ENCODE results near the gene KIDINS220.

The KIDINS220 gene

GRCh38 chr2:8851811-8852560 lies 14.6 kb upstream of the KIDINS220 start:
- no peak for DNase-seq (ENCODE audit: low read depth)

GRCh38 chr2:8850845-8851487 lies 13.6 kb upstream of the KIDINS220 start:
- DNase-seq (ENCODE audit: low read depth): no peak

GRCh38 chr2:8849327-8849726 lies 11.9 kb upstream of the KIDINS220 start:
- no peak for DNase-seq (ENCODE audit: low read depth)

GRCh38 chr2:8848328-8849100 lies 11.1 kb upstream of the KIDINS220 start:
- no peak for DNase-seq (ENCODE audit: low read depth)

GRCh38 chr2:8847400-8847799 lies 10.0 kb upstream of the KIDINS220 start:
- DNase-seq (ENCODE audit: low read depth): no peak

- DNase-seq (ENCODE audit: low read depth): no peak
These were observed 4.5 kb upstream of the KIDINS220 start for GRCh38 chr2:8841932-8842331.

- DNase-seq (ENCODE audit: low read depth): no peak
These were observed 3.2 kb upstream of the KIDINS220 start for GRCh38 chr2:8840475-8841091.

- no peak for DNase-seq (ENCODE audit: low read depth)
These were observed 2.0 kb upstream of the KIDINS220 start for GRCh38 chr2:8839189-8839965.

- no peak for DNase-seq (ENCODE audit: low read depth)
These were observed 355 bp upstream of the KIDINS220 start for GRCh38 chr2:8837795-8838140.

- DNase-seq (ENCODE audit: low read depth): no peak
These were observed 2.1 kb downstream of the KIDINS220 start for GRCh38 chr2:8835279-8835678.

GRCh38 chr2:8833853-8834252 lies 3.6 kb downstream of the KIDINS220 start:
- DNase-seq (ENCODE audit: low read depth): no peak

- no peak for DNase-seq (ENCODE audit: low read depth)
These were observed 5.9 kb downstream of the KIDINS220 start for GRCh38 chr2:8831516-8831915.

GRCh38 chr2:8827729-8828128 lies 9.7 kb downstream of the KIDINS220 start:
- no peak for DNase-seq (ENCODE audit: low read depth)

- no peak for DNase-seq (ENCODE audit: low read depth)
These were observed 15.2 kb downstream of the KIDINS220 start for GRCh38 chr2:8822218-8822617.

- DNase-seq (ENCODE audit: low read depth): no peak
These were observed 15.9 kb downstream of the KIDINS220 start for GRCh38 chr2:8821276-8822217.

GRCh38 chr2:8819948-8820347 lies 17.5 kb downstream of the KIDINS220 start:
- DNase-seq (ENCODE audit: low read depth): no peak

- no peak for DNase-seq (ENCODE audit: low read depth)
These were observed 18.2 kb downstream of the KIDINS220 start for GRCh38 chr2:8819194-8819593.

GRCh38 chr2:8817221-8817620 lies 20.2 kb downstream of the KIDINS220 start:
- DNase-seq (ENCODE audit: low read depth): no peak

- no peak for DNase-seq (ENCODE audit: low read depth)
These were observed 30.3 kb downstream of the KIDINS220 start for GRCh38 chr2:8806885-8807704.

Data from activated T-cell treated with anti-CD3 and anti-CD28 coated beads for 48 hours (primary cell).